IPS-11a (cell line): ENCODE measurements around the gene HLA-DQA1.
"Not testable (repeated sequence)": the region's sequence is repeated elsewhere in the genome, so short reads cannot be mapped to it uniquely, and the experiment has no call there.

Experiments used
- H3K4me3 ChIP-seq: one replicate; pipeline ENCODE4 v1.5.1; 2013; ENCODE audit warnings: low read depth, low read length, control low read depth

HLA-DQA1 gene

DNA sequence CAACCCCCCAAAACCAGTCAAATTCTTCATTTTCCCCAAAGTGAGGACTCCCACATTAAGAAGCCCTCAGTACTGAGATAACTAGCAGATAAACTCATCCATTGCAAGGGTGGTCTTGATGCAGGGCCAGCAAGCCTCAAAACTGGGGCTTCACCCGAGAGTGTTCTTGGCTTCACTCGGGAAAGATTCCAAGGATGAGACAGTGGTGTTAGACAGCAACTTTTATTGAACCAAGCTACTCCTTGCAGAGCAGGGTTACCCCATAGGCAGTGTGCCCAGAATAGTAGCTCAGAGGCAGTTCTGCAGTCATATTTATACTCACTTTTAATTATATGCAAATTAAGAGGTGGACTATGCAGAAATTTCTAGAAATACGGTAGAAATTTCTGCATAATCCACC lies 15.8 kb upstream of the HLA-DQA1 start:
- no peak overlapping the region for H3K4me3 ChIP-seq

DNA sequence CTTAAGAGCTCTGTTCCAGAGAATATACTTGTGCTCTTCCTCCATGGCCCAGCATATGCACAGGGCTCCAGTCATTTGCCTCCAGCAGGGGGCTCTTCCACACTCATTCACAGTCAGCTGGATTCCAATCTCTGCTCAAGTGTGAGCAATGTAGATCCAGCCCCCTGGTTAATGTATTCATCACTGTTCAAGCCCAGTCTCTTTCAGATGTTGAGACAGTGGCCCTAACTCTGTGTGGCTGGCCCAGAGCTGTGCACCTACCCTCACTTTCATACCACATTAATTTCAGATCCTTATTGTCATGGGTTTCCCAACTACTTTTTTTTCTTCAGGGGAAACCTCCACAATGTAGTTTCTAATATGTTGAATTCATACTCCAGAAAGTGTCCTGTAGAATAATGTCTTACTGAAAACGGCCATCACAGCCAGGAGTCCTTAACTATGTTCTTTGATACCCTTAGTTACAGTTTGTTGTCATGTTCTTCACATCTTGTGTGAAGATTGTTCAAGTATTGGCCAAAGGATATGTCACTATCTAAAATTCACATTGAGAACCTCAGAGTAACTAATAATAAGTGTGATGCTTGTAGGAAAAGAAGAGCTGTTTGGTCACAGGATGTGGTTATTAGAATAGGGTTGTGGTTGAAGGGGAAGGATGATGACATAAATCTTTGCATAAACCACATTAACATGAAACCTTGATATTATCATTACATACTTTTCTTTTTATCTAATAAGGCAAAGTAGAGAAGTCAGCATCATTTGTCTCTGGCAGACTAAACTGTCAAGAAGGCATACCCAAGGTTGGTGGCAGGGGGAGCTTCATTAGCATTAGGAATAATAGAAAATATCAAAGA lies 14.4 kb upstream of the HLA-DQA1 start:
- H3K4me3 ChIP-seq = no peak overlapping the region

DNA sequence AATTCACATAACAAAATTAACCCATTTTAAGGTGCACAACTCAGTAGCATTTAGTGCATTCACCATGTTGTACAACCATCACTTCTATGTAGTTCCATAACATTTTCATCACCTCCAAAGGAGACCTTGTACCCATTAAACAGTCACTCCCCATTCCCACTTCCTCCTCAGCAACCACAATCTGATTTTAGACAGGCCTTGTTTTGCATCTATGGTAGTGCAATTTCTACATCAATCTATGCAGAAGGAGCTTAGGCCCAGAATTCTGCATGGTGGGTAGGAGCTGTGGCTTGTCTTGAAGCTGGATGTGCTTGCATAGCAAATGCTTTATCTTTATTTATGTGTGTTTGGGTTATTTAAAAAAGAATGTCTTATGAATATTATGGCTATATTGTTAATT lies 13.5 kb upstream of the HLA-DQA1 start:
- H3K4me3 ChIP-seq = no peak overlapping the region

DNA sequence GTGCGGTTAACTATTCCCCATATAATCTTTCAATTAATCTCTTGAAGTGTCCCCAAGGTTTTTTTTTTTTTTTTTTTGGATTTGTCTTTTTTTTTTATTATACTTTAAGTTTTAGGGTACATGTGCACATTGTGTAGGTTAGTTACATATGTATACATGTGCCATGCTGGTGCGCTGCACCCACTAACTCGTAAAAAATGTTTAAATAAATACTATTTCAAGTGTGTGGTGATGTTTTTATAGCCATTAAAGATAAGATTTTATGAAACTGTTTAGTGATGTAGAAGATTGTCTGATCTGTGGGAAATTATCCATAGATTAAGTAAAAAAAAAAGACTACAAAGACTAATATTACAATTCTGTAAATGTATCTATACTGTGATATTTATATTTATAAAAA lies 12.6 kb upstream of the HLA-DQA1 start:
- H3K4me3 ChIP-seq = no peak overlapping the region

DNA sequence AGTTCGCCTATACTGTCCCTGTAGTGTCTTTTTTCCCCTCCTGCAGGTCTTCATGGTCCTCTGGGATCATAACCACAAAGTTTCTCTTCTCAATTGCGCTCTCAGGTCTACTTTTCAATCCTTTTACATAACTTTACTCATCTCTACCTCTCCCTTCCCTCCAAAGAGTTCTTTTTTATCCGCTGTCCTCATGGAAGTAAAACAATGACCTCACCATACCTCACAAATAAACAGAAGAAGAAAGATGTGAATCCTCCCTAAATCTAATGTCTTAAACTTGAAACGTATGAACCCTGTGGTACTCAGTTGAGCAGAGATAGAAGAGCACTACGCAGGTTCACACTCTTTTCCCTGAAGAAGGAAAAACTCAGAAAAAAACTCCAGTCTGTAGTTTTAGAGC lies 12.1 kb upstream of the HLA-DQA1 start:
- no peak overlapping the region for H3K4me3 ChIP-seq

DNA sequence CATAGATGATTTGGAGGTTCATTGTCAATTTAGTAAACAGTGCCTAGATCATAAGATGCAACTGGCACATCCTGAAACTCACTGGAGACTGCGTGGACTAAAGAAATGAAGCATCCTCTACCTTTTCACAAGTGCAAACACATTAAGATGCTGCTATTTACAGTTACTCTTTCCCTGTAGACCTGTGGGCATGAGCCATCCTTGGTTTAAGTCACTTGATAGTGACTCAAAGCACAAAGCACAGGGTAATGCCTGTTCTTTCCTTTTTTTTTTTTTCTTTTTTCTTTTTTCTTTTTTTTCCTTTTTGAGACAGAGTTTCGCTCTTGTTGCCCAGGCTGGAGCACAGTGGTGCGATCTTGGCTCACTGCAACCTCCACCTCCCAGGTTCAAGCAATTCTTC lies 10.0 kb upstream of the HLA-DQA1 start:
- no peak overlapping the region for H3K4me3 ChIP-seq

DNA sequence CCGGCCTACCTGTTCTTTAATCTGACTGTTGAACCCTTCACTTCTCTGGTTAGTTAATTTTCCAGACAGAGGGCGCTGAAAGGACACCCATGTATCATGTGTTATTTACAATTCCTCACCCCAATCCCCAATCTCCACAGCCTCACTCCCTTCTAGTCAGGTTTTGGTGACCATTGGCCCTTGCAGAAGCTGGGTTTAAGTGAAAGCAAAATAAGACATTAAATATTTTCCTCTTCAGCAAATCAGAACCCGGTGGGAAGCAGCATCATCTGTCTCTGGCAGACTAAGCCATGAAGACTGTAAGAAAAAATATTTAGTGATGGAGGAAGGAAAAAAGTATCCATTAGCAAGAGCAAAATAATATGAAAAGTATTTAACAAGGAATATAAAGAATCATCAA lies 9.4 kb upstream of the HLA-DQA1 start:
- no peak overlapping the region for H3K4me3 ChIP-seq

DNA sequence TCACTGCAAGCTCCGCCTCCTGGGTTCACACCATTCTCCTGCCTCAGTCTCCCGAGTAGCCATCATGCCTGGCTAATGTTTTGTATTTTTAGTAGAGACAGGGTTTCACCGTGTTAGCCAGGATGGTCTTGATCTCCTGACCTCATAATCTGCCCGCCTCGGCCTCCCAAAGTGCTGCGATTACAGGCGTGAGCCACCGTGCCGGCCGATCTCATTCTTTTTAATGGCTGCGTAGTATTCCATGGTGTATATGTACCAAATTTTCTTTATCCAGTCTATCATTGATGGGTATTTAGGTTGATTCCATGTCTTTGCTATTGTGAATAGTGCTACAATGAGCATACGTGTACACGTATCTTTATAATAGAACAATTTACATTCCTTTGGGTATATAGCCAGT lies 7.4 kb upstream of the HLA-DQA1 start:
- not testable (repeated sequence) for H3K4me3 ChIP-seq

DNA sequence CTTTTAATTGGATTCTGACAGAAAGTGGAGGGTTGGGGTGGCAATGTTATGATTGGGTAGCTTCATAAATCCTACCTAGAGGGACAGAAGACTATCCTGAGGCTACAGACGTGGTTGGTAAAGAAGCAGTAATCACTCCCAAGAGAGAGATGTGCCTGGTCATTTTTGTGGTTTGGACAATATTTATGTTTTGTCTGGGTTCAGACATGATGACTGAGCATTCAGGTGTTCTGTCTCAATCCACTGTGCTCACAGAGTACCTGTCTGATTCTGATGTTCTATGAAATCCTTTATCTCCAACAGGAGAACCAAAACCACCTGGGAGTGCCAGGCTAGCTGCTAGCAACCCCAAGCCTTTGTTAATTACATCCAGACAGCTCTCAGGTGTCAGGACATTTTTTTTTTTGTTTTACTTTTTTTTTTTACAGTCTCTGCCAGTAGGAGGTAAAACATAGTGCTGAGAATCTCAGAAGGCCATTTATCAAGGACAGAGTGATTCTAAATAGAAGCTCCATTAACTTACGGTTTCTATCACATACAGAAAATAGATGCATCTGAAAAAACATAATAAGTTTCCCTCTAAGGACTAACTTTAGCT lies 1.6 kb upstream of the HLA-DQA1 start:
- no peak overlapping the region for H3K4me3 ChIP-seq

DNA sequence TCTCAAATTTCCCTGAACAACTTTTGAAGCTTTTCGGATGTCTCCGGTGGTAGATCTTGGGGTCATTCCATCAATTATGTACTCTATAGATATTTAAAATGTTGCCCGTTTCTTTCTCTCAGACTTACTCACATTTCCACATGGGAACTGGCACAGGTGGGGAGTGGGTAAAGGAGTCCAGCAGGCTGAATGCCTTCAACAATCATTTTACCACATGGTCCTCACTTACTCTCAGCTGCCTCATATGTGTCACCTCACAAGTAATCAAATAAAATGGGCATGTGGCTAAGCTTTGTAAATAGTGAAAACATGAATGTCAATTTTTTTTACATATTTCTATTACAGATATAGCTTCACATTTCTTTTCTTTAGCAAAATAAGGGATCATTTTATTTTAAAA lies 677 bp downstream of the HLA-DQA1 start:
- H3K4me3 ChIP-seq = no peak overlapping the region

DNA sequence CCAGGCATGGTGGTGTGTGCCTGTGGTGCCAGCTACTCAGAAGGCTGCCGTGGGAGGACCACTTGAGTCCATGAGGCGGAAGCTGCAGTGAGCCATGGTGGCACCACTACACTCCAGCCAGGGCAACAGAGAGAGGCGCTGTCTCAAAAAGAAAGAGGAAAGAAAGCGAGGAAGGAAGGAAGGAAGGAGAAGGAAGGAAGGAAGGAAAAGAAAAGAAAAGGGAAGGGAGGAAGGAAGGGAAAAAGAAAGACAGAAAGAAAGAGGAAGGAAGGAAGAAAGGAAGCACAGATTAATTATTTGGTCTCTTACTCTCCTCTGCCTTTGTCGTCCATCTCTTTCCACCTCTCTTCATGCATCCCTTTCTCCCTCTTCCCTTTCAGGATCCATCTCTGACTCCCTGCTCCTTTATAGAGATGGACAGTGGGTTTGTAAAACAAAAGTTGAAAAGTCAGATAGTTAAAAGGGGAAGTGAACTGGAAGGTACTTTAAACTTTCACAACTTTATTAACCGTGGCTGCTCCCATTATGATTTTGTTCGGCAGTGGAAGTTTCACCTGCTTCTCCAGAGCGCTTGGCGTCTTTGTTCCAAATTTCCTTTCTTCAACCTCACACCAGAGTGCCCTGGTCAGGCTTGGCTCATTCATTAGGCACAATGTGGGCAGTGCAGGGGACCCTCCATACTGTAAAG lies 1.5 kb downstream of the HLA-DQA1 start:
- H3K4me3 ChIP-seq = no peak overlapping the region

DNA sequence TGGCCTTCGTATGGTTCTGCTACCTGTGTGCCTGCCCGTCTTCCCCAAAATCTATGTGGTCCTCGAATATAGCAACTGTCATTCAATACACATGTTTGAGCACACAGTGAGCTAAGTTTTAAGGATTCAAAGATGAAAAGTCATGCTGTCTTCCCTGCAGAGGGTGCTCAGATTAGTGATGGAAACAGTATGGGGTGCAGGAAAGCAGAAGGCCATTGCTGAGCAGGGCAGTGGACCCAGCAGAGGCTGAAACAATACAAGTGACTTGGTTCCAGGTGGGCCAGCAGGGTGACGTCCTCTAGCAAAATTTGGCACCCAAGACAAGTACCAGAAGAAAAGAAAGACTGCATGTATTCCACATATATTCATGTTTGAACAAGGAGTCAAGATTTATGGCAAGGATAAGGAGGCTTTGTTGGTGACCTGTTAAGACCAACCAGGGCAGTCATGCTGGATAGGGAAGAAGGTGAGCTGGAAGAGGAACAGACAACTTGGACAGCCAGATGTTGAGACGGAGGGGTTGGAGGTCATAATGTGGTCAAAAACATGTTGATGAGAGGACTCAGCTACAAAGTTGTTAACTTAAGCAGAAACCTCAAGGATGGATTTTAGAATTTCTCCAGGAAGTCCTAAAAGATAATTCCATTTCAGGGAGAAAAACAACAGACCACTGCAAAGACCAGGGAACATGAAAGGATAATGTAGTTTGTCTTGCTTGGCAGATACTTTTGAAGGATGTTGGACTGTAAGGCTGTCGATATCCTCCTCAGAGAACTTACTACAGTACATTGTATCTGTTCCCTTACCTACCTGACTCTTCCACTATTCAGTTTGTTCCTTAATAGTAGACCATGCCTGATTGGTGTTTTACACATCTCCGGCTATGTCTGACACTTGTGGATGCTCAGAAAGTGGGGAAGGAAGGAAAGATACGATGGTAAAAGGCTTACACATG lies 2.5 kb downstream of the HLA-DQA1 start:
- H3K4me3 ChIP-seq = no peak overlapping the region

DNA sequence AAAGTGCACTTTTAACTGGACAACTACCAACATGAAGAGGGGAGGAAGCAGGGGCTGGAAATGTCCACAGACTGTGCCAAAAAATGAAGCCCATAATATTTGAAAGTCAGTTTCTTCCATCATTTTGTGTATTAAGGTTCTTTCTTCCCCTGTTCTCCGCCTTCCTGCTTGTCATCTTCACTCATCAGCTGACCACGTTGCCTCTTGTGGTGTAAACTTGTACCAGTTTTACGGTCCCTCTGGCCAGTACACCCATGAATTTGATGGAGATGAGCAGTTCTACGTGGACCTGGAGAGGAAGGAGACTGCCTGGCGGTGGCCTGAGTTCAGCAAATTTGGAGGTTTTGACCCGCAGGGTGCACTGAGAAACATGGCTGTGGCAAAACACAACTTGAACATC lies 3.9 kb downstream of the HLA-DQA1 start:
- no peak overlapping the region for H3K4me3 ChIP-seq

DNA sequence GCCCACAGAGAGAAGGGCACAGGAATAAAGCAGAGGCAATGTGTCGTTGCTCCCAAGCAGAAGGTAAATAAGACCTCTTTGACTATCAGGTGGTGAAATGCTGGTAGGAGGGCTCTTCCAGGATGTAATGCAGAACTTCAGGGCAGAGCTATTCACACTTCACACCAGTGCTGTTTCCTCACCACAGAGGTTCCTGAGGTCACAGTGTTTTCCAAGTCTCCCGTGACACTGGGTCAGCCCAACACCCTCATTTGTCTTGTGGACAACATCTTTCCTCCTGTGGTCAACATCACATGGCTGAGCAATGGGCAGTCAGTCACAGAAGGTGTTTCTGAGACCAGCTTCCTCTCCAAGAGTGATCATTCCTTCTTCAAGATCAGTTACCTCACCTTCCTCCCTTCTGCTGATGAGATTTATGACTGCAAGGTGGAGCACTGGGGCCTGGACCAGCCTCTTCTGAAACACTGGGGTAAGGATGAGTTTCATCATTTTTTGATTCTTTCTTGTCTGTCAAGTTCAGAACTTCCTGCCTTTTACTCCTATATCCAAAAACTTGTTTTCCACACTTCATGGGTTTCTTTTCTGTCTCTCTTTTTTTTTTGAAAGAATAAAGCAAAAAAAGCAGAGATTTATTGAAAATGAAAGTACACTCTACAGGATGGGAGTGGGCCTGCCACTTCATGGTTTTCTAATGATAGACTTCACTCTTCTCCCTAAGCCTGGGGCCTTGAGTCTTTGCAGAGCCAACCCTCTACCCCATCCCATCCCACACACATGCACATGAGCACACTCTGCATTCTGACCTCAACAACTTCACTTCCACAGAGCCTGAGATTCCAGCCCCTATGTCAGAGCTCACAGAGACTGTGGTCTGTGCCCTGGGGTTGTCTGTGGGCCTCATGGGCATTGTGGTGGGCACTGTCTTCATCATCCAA lies 4.8 kb downstream of the HLA-DQA1 start:
- H3K4me3 ChIP-seq = not testable (repeated sequence)

DNA sequence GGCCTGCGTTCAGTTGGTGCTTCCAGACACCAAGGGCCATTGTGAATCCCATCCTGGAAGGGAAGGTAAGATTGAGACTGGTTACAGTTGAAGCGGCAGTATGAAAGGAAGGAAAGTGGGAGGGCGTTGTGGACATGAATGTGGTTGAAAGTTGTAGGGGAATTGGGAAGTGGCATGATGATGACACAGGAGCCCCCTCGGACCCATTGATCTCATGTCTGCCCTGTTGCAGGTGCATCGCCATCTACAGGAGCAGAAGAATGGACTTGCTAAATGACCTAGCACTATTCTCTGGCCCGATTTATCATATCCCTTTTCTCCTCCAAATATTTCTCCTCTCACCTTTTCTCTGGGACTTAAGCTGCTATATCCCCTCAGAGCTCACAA lies 5.5 kb downstream of the HLA-DQA1 start:
- no peak overlapping the region for H3K4me3 ChIP-seq

DNA sequence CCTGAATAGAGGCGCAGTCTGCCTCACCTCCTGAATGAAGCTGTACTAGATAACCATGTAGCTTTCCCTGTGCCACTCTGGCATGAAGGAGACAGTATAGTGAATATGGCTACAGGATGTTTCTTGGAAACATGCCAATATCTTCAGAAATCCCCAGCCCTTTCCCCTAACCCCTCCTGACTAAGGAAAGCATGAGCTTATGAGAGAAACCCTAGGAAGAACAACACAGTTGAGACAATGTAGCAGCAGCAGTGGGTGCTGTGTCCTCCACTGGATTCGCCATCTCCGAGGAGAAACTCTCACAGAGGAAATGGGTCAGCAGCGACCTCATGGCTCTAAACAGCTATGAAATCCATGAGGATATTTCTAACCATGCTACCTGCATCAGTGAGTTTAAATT lies 6.7 kb downstream of the HLA-DQA1 start:
- H3K4me3 ChIP-seq = no peak overlapping the region

DNA sequence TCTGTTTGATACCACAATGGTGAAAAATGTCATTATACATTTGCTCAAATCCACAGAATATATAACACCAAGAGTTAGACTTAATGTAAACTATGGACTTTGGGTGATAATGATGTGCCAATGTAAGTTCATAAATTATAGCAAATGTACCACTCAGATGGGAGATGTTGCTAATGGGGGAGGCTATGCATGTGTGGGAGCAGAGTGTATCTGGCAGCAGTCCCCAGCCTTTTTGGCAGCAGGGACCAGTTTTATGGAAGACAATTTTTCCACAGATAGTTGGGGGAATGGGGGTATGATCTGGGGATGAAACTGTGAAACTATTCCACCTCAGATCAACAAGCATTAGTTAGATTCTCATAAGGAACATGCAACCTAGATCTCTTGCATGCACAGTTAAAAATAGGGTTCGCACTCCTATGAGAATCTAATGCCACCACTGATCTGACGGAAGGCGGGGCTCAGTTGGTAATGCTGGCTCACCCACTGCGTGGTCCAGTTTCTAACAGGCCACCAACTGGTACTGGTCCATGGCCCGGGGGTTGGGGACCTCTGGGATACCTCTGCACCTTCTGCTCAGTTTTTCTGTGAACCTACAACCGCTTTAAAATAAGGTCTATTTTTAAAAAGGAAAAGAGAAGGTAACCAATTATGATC lies 8.0 kb downstream of the HLA-DQA1 start:
- no peak overlapping the region for H3K4me3 ChIP-seq

DNA sequence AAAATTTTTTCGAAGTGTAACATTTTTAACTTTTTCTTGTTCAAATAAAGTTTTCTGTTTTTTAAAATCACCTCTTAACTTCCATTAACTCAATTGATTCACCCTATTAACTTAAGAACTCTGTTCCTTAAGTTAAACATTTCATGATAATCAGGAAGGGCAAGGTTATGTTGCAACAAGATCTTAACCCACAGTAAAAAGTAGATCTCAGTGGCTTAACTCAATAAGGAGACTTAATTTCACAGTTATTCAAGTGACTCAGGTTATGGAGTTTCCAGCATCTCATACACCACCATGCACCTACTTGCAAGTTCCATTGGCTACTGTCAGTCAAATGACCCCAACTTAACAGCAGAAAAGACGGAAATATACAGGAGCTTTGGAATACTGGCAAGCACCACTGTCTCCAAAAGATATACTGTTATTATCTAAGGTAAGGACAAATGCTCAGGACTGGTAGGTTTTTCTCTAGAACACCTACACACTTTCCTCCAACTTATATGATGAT lies 18.1 kb downstream of the HLA-DQA1 start:
- H3K4me3 ChIP-seq = no peak overlapping the region

DNA sequence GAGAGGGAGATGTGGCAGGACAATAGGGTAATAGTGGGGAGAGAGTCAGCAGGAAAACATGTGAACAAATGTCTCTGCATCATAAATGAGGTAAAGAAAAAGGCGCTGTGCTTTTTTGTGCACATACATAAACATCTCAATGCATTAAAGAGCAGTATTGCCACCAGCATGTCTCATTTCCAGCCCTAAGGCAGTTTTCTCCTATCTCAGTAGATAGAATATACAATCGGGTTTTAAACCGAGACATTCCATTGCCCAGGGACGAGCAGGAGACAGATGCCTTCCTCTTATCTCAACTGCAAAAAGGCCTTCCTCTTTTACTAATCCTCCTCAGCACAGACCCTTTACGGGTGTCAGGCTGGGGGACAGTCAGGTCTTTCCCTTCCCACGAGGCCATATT lies 20.1 kb downstream of the HLA-DQA1 start:
- H3K4me3 ChIP-seq = not testable (repeated sequence)
